Measurements from ENCODE around the gene NKIRAS2. TPM values are rescaled to one million over a fixed set of nuclear protein-coding genes. Genes with fewer than 3 reads are reported as not detected.

NKIRAS2 gene
- total and polyA plus RNA-seq, 4 donors, result 16.4 to 20.7 (median 17.4) TPM

DNA sequence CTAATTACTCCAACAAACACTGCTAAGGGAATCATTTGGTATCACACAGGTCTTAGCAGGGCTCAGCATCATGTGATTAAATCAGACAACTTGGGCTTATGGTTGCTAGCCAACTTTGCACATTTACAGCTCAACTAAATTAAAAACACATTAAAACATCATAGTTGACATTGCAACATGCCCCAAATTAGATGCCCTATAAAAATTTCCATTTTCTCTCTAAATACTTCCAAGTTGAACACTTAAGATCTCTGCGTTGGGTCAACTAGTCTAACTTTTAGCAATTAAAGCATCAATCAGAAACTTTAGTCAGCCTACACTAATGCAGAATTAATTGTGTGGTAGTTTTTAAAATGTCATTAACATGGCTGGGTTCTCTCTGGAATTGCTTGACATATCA lies 14.7 kb upstream of the NKIRAS2 start:
- H3K27ac ChIP-seq (ENCODE audit: low read depth in 1 of 2, low read length in 2 of 2), result no peak overlapping the region
- TF ChIP-seq, protein P1, sequence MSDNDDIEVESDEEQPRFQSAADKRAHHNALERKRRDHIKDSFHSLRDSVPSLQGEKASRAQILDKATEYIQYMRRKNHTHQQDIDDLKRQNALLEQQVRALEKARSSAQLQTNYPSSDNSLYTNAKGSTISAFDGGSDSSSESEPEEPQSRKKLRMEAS (IDR thresholded peaks at IDR 0.05), result no peak
- no peak for TF ChIP-seq FOXA1 (IDR thresholded peaks at IDR 0.05)
- no peak for TF ChIP-seq GABPA (IDR thresholded peaks at IDR 0.05 in 1 of 2, conservative IDR thresholded peaks at IDR 0.05 in 1 of 2)
- TF ChIP-seq, protein P2, sequence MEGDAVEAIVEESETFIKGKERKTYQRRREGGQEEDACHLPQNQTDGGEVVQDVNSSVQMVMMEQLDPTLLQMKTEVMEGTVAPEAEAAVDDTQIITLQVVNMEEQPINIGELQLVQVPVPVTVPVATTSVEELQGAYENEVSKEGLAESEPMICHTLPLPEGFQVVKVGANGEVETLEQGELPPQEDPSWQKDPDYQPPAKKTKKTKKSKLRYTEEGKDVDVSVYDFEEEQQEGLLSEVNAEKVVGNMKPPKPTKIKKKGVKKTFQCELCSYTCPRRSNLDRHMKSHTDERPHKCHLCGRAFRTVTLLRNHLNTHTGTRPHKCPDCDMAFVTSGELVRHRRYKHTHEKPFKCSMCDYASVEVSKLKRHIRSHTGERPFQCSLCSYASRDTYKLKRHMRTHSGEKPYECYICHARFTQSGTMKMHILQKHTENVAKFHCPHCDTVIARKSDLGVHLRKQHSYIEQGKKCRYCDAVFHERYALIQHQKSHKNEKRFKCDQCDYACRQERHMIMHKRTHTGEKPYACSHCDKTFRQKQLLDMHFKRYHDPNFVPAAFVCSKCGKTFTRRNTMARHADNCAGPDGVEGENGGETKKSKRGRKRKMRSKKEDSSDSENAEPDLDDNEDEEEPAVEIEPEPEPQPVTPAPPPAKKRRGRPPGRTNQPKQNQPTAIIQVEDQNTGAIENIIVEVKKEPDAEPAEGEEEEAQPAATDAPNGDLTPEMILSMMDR (IDR thresholded peaks at IDR 0.05; ENCODE audit: low read depth, low read length, missing input control), result no peak
- no peak for TF ChIP-seq HNF4G (IDR thresholded peaks at IDR 0.05)
- no peak for TF ChIP-seq SP1 (IDR thresholded peaks at IDR 0.05)
- no peak for TF ChIP-seq NR2F2 (IDR thresholded peaks at IDR 0.05)
- TF ChIP-seq, protein P3, sequence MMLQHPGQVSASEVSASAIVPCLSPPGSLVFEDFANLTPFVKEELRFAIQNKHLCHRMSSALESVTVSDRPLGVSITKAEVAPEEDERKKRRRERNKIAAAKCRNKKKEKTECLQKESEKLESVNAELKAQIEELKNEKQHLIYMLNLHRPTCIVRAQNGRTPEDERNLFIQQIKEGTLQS (IDR thresholded peaks at IDR 0.05), result no peak
- no peak for TF ChIP-seq YY1 (IDR thresholded peaks at IDR 0.05)
- TF ChIP-seq EGR1 (IDR thresholded peaks at IDR 0.05; ENCODE audit: low read depth in 2 of 2), result no peak
- TF ChIP-seq, protein P4, sequence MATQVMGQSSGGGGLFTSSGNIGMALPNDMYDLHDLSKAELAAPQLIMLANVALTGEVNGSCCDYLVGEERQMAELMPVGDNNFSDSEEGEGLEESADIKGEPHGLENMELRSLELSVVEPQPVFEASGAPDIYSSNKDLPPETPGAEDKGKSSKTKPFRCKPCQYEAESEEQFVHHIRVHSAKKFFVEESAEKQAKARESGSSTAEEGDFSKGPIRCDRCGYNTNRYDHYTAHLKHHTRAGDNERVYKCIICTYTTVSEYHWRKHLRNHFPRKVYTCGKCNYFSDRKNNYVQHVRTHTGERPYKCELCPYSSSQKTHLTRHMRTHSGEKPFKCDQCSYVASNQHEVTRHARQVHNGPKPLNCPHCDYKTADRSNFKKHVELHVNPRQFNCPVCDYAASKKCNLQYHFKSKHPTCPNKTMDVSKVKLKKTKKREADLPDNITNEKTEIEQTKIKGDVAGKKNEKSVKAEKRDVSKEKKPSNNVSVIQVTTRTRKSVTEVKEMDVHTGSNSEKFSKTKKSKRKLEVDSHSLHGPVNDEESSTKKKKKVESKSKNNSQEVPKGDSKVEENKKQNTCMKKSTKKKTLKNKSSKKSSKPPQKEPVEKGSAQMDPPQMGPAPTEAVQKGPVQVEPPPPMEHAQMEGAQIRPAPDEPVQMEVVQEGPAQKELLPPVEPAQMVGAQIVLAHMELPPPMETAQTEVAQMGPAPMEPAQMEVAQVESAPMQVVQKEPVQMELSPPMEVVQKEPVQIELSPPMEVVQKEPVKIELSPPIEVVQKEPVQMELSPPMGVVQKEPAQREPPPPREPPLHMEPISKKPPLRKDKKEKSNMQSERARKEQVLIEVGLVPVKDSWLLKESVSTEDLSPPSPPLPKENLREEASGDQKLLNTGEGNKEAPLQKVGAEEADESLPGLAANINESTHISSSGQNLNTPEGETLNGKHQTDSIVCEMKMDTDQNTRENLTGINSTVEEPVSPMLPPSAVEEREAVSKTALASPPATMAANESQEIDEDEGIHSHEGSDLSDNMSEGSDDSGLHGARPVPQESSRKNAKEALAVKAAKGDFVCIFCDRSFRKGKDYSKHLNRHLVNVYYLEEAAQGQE (IDR thresholded peaks at IDR 0.05), result no peak
- no peak for TF ChIP-seq JUND (IDR thresholded peaks at IDR 0.05)
- TF ChIP-seq RAD21 (IDR thresholded peaks at IDR 0.05), result no peak
- TF ChIP-seq HNF4A (conservative IDR thresholded peaks at IDR 0.05), result no peak
- no peak for TF ChIP-seq FOXA2 (IDR thresholded peaks at IDR 0.05)
- no peak for TF ChIP-seq TAF1 (conservative IDR thresholded peaks at IDR 0.05)
- TF ChIP-seq, protein P5, sequence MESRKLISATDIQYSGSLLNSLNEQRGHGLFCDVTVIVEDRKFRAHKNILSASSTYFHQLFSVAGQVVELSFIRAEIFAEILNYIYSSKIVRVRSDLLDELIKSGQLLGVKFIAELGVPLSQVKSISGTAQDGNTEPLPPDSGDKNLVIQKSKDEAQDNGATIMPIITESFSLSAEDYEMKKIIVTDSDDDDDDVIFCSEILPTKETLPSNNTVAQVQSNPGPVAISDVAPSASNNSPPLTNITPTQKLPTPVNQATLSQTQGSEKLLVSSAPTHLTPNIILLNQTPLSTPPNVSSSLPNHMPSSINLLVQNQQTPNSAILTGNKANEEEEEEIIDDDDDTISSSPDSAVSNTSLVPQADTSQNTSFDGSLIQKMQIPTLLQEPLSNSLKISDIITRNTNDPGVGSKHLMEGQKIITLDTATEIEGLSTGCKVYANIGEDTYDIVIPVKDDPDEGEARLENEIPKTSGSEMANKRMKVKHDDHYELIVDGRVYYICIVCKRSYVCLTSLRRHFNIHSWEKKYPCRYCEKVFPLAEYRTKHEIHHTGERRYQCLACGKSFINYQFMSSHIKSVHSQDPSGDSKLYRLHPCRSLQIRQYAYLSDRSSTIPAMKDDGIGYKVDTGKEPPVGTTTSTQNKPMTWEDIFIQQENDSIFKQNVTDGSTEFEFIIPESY (IDR thresholded peaks at IDR 0.05), result no peak
- no peak for TF ChIP-seq RXRA (IDR thresholded peaks at IDR 0.05)
- peaks cover 7 to 19% (median 9%) of the 10 kb centered on the region in 4 donors for H3K4me1 ChIP-seq (ENCODE audit: control insufficient read depth in 4 of 4, insufficient read depth in 4 of 4, low read length in 3 of 4)
- H3K9me3 ChIP-seq (ENCODE audit: control insufficient read depth in 4 of 4, low read length in 3 of 4), result no peaks in the 10 kb centered on the region
- no peak overlapping the region for H3K9ac ChIP-seq (ENCODE audit: low read depth in 1 of 2, low read length in 2 of 2)
- no peak overlapping the region for H3K4me3 ChIP-seq (ENCODE audit: low read depth in 1 of 3, low read length in 3 of 3)
- DNase-seq (ENCODE audit: low spot score), result no peak
- 90% methylated on average over 1 of the region's 1 CpG for WGBS
- H3K27me3 ChIP-seq (ENCODE audit: control insufficient read depth in 4 of 4, insufficient read depth in 4 of 4, low read length in 3 of 4), result no peaks in the 10 kb centered on the region
- peaks cover 0 to 4% (median 2%) of the 10 kb centered on the region in 4 donors for H3K36me3 ChIP-seq (ENCODE audit: control insufficient read depth in 4 of 4, insufficient read depth in 3 of 4, low read depth in 1 of 4, low read length in 3 of 4)
